Activated gamma-delta T cell (primary cell): ENCODE results near the gene BCL11A.

Experiments used
- DNase-seq: peaks from one replicate; lab custom pipeline; 2025; lab: John Stamatoyannopoulos, UW

The BCL11A gene

GRCh38 chr2:60527762-60528161 lies 25.7 kb downstream of the BCL11A start:
- no peak for DNase-seq

- no peak for DNase-seq
These were observed 26.8 kb downstream of the BCL11A start for GRCh38 chr2:60526623-60527022.

- no peak for DNase-seq
These were observed 27.6 kb downstream of the BCL11A start for GRCh38 chr2:60525899-60526298.

- no peak for DNase-seq
These were observed 28.6 kb downstream of the BCL11A start for GRCh38 chr2:60524874-60525273.

- DNase-seq: no peak
These were observed 29.5 kb downstream of the BCL11A start for GRCh38 chr2:60523963-60524362.

- DNase-seq: no peak
These were observed 31.0 kb downstream of the BCL11A start for GRCh38 chr2:60522462-60522861.

GRCh38 chr2:60521626-60522025 lies 31.8 kb downstream of the BCL11A start:
- no peak for DNase-seq

- DNase-seq: no peak
These were observed 32.4 kb downstream of the BCL11A start for GRCh38 chr2:60520917-60521539.

- DNase-seq: no peak
These were observed 33.1 kb downstream of the BCL11A start for GRCh38 chr2:60520151-60520876.

- no peak for DNase-seq
These were observed 34.1 kb downstream of the BCL11A start for GRCh38 chr2:60519231-60519863.

GRCh38 chr2:60518567-60518966 lies 34.9 kb downstream of the BCL11A start:
- no peak for DNase-seq

GRCh38 chr2:60517446-60517845 lies 36.0 kb downstream of the BCL11A start:
- DNase-seq: no peak

- DNase-seq: no peak
These were observed 36.6 kb downstream of the BCL11A start for GRCh38 chr2:60516826-60517225.

- DNase-seq: no peak
These were observed 37.1 kb downstream of the BCL11A start for GRCh38 chr2:60516383-60516811.

GRCh38 chr2:60515721-60516226 lies 37.7 kb downstream of the BCL11A start:
- DNase-seq: no peak

GRCh38 chr2:60513996-60514395 lies 39.5 kb downstream of the BCL11A start:
- no peak for DNase-seq

- no peak for DNase-seq
These were observed 40.3 kb downstream of the BCL11A start for GRCh38 chr2:60513191-60513590.

GRCh38 chr2:60512641-60513040 lies 40.8 kb downstream of the BCL11A start:
- DNase-seq: no peak

- DNase-seq: no peak
These were observed 41.3 kb downstream of the BCL11A start for GRCh38 chr2:60512062-60512622.

GRCh38 chr2:60510713-60511112 lies 42.7 kb downstream of the BCL11A start:
- no peak for DNase-seq

GRCh38 chr2:60509066-60509465 lies 44.4 kb downstream of the BCL11A start:
- no peak for DNase-seq

GRCh38 chr2:60508339-60508917 lies 45.0 kb downstream of the BCL11A start:
- no peak for DNase-seq
